OCI-LY1 (cell line): ENCODE measurements around the gene ACTG1.

Source experiments
- H2AFZ ChIP-seq: fragments of 200-600 bp; sonication (generic), shearing (Covaris generic); 2 replicates; pipeline ENCODE4 v1.6.0; 2014; ENCODE audit warnings: antibody characterized with exemption, mild to moderate bottlenecking, low read length
- H3F3A ChIP-seq: fragments of 200-600 bp; sonication (generic), shearing (Covaris generic); 2 replicates; pipeline ENCODE4 v1.6.0; 2014; ENCODE audit warnings: mild to moderate bottlenecking, antibody characterized with exemption, low read length, moderate library complexity; ENCODE audit not compliant: insufficient read depth
- H3K27ac ChIP-seq: fragments of 200-600 bp; sonication (generic); 2 replicates; pipeline ENCODE4 v1.5.1; 2014; ENCODE audit warnings: low read length, mixed run types, mild to moderate bottlenecking, low read depth; ENCODE audit not compliant: poor library complexity, severe bottlenecking
- H3K27me3 ChIP-seq: fragments of 200-600 bp; sonication (generic); 2 replicates; pipeline ENCODE4 v1.6.0; 2014; ENCODE audit warnings: antibody characterized with exemption, mild to moderate bottlenecking, low read length, moderate library complexity; ENCODE audit not compliant: insufficient read depth
- H3K36me3 ChIP-seq: fragments of 200-600 bp; sonication (generic); 2 replicates; pipeline ENCODE4 v1.6.1; 2014; ENCODE audit warnings: mild to moderate bottlenecking, antibody characterized with exemption, low read length, moderate library complexity, mixed read lengths; ENCODE audit not compliant: insufficient read depth
- H3K4me1 ChIP-seq: fragments of 200-600 bp; sonication (generic); 2 replicates; pipeline ENCODE4 v1.5.1; 2014; ENCODE audit warnings: mild to moderate bottlenecking, low read length, moderate library complexity; ENCODE audit not compliant: insufficient read depth, severe bottlenecking
- H3K4me2 ChIP-seq: fragments of 200-600 bp; sonication (generic), shearing (Covaris generic); 2 replicates; pipeline ENCODE4 v1.6.1; 2014; ENCODE audit warnings: low read length
- H3K4me3 ChIP-seq: fragments of 200-600 bp; sonication (generic); 2 replicates; pipeline ENCODE4 v1.5.1; 2014; ENCODE audit warnings: low read length, low read depth, mild to moderate bottlenecking, mixed read lengths; ENCODE audit not compliant: poor library complexity, severe bottlenecking
- H3K79me2 ChIP-seq: fragments of 200-600 bp; shearing (Covaris generic); 2 replicates; pipeline ENCODE4 v1.6.1; 2016; ENCODE audit warnings: mixed run types, low read length, mixed read lengths; ENCODE audit not compliant: insufficient read depth
- H3K9ac ChIP-seq: fragments of 200-600 bp; sonication (generic), shearing (Covaris generic); 2 replicates; pipeline ENCODE4 v1.6.1; 2014; ENCODE audit warnings: mild to moderate bottlenecking, low read length, mixed read lengths
- H3K9me2 ChIP-seq: fragments of 200-600 bp; sonication (generic), shearing (Covaris generic); 2 replicates; pipeline ENCODE4 v1.6.1; 2014; ENCODE audit warnings: low read depth, mild to moderate bottlenecking, low read length, mixed read lengths
- H3K9me3 ChIP-seq: fragments of 200-600 bp; shearing (Covaris generic); 2 replicates; pipeline ENCODE4 v1.6.1; 2014; ENCODE audit warnings: low read length, mixed read lengths
- H4K20me1 ChIP-seq: fragments of 200-600 bp; sonication (generic), shearing (Covaris generic); 2 replicates; pipeline ENCODE4 v1.6.0; 2016; ENCODE audit warnings: mild to moderate bottlenecking, low read length; ENCODE audit not compliant: insufficient read depth
- EZH2 ChIP-seq: fragments of 200-600 bp; sonication (generic), shearing (Covaris generic); IDR thresholded peaks from 2 replicates; pipeline ENCODE4 v1.8.0; 2017; ENCODE audit warnings: borderline replicate concordance, mixed run types, mild to moderate bottlenecking, antibody characterized with exemption, low read length, moderate library complexity, mixed read lengths
- TF ChIP-seq, protein P1 (sequence below): fragments of 200-600 bp; sonication (generic), shearing (Covaris generic); IDR thresholded peaks from 2 replicates; pipeline ENCODE4 v1.5.1; 2017; ENCODE audit warnings: mild to moderate bottlenecking, antibody characterized with exemption, low read length, moderate library complexity, mixed read lengths

ACTG1 gene

DNA sequence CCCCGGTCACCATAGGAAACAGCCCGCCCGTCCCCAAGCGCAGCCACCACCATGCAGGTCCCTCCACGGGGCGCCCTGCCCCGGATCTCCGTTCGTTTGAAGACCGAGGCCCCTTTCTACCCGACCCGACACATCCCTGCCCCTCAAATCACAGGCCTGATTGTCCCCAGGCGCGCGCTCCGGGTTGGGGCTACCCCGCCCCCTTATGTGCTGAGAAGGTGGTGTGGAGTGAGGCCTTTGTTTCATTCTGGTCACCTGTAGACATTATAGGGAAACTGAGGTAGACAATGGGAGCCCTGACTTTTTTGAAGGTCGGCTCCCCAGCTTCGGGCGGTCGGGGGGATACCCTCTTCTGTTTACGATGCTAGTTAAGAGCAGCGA is 763 bp upstream of the ACTG1 start:
- Histone ChIP-seq H3K9me3 (no peaks in the 10 kb centered on the region), H3K27me3 (no peaks in the 10 kb centered on the region), H3F3A (peaks cover 34% of the 10 kb centered on the region), H2AFZ (no peak overlapping the region), H3K27ac (peak overlapping the region; percentile 96), H3K36me3 (peaks cover 42% of the 10 kb centered on the region), H3K79me2 (peaks cover 6% of the 10 kb centered on the region; the same call in 1 of the 2 replicates), H3K4me3 (peak overlapping the region; percentile 67), H3K4me1 (peaks cover 73% of the 10 kb centered on the region), H3K9ac (peak overlapping the region; percentile 85), H3K4me2 (peak overlapping the region; percentile 96), H3K9me2 (no peaks in the 10 kb centered on the region), H4K20me1 (no peaks in the 10 kb centered on the region)
- TF ChIP-seq, protein P1, sequence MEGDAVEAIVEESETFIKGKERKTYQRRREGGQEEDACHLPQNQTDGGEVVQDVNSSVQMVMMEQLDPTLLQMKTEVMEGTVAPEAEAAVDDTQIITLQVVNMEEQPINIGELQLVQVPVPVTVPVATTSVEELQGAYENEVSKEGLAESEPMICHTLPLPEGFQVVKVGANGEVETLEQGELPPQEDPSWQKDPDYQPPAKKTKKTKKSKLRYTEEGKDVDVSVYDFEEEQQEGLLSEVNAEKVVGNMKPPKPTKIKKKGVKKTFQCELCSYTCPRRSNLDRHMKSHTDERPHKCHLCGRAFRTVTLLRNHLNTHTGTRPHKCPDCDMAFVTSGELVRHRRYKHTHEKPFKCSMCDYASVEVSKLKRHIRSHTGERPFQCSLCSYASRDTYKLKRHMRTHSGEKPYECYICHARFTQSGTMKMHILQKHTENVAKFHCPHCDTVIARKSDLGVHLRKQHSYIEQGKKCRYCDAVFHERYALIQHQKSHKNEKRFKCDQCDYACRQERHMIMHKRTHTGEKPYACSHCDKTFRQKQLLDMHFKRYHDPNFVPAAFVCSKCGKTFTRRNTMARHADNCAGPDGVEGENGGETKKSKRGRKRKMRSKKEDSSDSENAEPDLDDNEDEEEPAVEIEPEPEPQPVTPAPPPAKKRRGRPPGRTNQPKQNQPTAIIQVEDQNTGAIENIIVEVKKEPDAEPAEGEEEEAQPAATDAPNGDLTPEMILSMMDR = no peak
- no peak for TF ChIP-seq EZH2

DNA sequence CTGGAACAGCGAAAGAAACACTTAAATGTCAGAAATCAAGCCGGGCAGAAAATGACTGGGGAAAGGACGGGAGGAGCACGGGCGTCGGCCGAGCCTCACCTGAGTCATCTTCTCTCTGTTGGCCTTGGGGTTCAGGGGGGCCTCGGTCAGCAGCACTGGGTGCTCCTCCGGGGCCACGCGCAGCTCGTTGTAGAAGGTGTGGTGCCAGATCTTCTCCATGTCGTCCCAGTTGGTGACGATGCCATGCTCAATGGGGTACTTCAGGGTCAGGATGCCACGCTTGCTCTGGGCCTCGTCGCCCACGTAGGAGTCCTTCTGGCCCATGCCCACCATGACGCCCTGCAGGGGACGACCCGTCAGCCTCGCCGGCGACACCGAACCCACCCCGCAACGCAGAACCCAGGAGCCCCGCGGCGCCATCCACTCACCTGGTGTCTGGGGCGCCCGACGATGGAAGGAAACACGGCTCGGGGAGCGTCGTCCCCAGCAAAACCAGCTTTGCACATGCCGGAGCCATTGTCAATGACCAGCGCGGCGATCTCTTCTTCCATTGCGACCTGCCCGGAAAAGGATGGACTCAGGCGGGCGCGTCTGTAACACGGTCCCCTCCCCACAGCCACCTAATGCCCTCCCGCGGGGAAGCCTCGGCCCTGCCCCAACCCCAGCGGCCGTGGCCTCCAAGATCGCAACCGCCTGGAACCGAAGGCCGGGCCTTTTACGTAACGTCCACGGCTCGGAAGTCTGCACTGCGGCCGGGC is 616 bp downstream of the ACTG1 start:
- peaks cover 6% of the 10 kb centered on the region; the same call in 1 of the 2 replicates for H3K79me2 ChIP-seq
- no peak overlapping the region for H2AFZ ChIP-seq
- no peaks in the 10 kb centered on the region for H3K9me3 ChIP-seq
- H3K36me3 ChIP-seq = peaks cover 42% of the 10 kb centered on the region
- peaks cover 59% of the 10 kb centered on the region for H3K4me1 ChIP-seq
- peak overlapping the region; percentile 98 for H3K9ac ChIP-seq
- H3K27ac ChIP-seq = peak overlapping the region; percentile 71
- TF ChIP-seq, protein P1 = no peak
- TF ChIP-seq EZH2 = no peak
- H3K9me2 ChIP-seq = no peaks in the 10 kb centered on the region
- peak overlapping the region; percentile 99 for H3K4me3 ChIP-seq
- no peaks in the 10 kb centered on the region for H4K20me1 ChIP-seq
- peak overlapping the region; percentile 78 for H3K4me2 ChIP-seq
- peaks cover 40% of the 10 kb centered on the region for H3F3A ChIP-seq
- H3K27me3 ChIP-seq = no peaks in the 10 kb centered on the region

DNA sequence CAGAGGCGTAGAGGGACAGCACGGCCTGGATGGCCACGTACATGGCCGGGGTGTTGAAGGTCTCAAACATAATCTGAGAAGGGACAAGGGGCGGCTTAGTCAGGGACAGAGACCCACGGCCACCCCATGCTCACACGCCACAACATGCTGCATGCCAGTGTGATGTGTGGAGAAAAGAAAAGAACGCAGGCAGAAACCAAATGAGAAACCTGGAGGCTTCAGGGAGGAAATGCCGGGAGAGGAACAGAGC is 1.1 kb downstream of the ACTG1 start:
- Histone ChIP-seq H3K27me3 (no peaks in the 10 kb centered on the region), H4K20me1 (no peaks in the 10 kb centered on the region), H2AFZ (no peak overlapping the region), H3K36me3 (peaks cover 42% of the 10 kb centered on the region), H3F3A (peaks cover 40% of the 10 kb centered on the region), H3K9me3 (no peaks in the 10 kb centered on the region), H3K79me2 (peaks cover 6% of the 10 kb centered on the region; the same call in 1 of the 2 replicates), H3K27ac (peak overlapping the region; percentile 71), H3K4me2 (peak overlapping the region; percentile 78), H3K9ac (peak overlapping the region; percentile 98), H3K4me1 (peaks cover 54% of the 10 kb centered on the region), H3K4me3 (peak overlapping the region; percentile 99), H3K9me2 (no peaks in the 10 kb centered on the region)
- no peak for TF ChIP-seq EZH2
- TF ChIP-seq, protein P1 = no peak
